Cardiac septum (tissue), 1 donor: Measurements from ENCODE around the gene KPNA1. TPM values are rescaled to one million over a fixed set of nuclear protein-coding genes. Genes with fewer than 3 reads are reported as not detected.

Experiments
- DNase-seq: peaks from one replicate; pipeline ENCODE4 v3.0.0-alpha.2; 2020; ENCODE audit warnings: low spot score
- intact Hi-C: fragments of 100-400 bp; cut with DNase I; formaldehyde crosslinking; loops from one replicate; pipeline ENCODE4 v1.14.0; 2022
- long read RNA-seq: library from polyadenylated mRNA; unstranded; transcript quantifications from one replicate; pipeline ENCODE4 v2.0.0, GENCODE V29; 2021
- total RNA-seq: library from RNA; stranded (reverse); fragmentation: NEBNext Ultra II Directional; extraction: Animal tissue kit (Norgen Biotek cat#: 25700); gene quantifications from one replicate; pipeline ENCODE4 v1.2.1, GENCODE V29; 2021
- donor health status: DM: no; HTN: no; CAD: no.

The KPNA1 gene
- 94.7 TPM for total RNA-seq
- long read RNA-seq, full-length matches to known transcripts, result 64 of 82 reads
- long read RNA-seq, partial matches to known transcripts, result 3 of 82 reads
- long read RNA-seq, other reads (novel, unspliced or antisense), result 15 of 82 reads

DNA sequence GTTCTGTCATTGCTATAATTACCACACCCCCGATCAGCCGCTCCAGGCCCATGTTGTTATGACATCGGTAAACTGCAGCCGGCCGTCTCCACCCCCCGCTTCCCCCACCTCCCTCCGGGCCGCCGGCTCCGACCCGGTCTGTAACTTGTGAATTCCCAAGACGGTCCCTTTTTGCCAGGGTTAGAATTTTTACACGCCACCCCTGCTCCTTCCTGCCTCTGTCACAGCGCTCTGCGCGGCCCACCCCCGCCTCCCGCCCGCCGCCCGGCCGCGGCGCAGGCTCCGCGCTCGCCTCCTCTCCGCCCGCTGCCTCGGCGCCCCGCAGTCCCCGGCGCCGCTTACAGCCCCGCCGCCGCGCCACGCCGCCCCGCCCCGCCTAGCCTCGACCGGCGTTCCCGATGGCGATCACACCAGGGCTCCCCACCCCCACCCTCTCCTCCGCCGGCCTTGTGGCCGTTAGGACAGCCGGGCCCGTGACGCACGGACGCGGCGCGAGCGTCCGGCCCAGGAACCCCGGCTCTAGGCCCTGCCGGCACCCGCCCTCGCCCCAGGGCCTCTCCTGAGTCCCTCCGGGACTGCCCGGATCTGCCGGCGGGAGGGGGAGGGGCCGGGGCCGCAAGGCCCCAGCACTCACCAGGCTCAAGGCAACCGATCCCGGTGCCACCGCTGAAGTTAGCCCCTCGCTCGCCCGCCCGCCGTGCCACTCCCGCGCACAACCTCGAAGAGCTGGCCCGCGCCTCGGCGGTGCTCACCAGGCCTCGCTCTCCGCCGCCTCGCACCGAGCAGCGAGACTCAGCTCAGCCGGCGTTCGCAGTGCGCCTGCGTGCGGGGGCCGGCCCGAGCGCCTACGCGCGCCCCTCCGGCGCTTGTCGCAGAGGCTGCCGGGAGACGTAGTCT, at the start of gene KPNA1:
KPNA1 (minus strand) TSS at position 817 of the 897 bp plus-strand sequence. CDS start 18,374 bp downstream, outside the sequence.
- peak; percentile 95 for DNase-seq
- intact Hi-C loops, result loop anchor here (2.0 kb wide), 2 partner anchors 50 to 98 kb away; partner anchors contain the start of genes DTX3L, PARP9 and WDR5B

DNA sequence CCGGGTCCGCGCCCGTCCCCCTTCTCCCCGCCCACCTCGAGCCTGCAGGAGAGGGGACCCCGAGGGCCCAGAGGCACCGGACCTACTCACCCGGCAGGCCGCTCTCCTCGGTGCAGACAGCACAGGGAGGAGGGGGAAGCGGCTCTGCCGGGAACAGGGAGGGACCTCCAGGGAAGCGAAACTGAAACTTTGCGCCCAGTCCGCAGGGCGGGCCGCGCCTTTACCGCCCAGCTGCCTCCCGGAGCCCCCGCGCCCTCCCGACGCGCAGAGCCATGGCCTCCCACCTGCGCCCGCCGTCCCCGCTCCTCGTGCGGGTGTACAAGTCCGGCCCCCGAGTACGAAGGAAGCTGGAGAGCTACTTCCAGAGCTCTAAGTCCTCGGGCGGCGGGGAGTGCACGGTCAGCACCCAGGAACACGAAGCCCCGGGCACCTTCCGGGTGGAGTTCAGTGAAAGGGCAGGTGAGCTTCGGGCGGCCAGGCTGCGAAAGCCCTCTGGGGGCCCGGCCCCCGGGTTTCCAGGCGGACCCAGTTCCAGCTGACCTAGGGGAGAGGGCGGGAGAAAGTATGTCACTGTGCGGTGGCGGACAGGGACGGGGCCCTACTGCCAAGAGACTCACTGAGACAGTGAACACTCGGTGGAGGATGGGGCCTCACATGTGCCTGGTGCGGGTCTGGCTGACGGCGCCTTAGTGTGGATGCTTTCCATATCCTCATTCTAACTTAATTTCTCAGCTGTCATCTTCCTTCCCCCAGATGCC, 49.6 kb upstream of the KPNA1 start, which contains the start of the genes DTX3L and PARP9:
DTX3L (plus strand) TSS at position 184 of the 758 bp plus-strand sequence; CDS start at position 273, 89 bp downstream.
PARP9 (minus strand) TSS at position 146 of the 758 bp plus-strand sequence. CDS start 4,680 bp downstream, outside the sequence.
- DNase-seq, result peak; percentile 96
- intact Hi-C loops, result loop anchor here (1.0 to 10.0 kb wide), 4 partner anchors 50 to 230 kb away; partner anchors contain the start of genes HSPBAP1, KPNA1, SLC49A4 and WDR5B

DNA sequence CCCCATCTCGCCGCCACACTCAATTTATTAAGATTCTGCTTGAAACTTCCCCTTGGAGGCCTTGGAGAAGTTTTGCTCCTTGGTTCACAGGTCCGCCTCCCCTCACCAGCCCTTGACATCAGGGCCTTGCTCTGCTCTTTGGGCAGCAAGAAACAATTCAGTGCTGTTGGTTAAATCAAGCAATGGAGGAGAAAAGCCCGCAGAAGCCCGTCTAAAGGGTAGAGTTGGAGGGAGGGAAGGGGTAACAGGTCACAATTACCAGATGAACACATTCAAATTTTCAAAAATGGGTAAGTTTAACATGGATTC, 48.9 kb upstream of the KPNA1 start:
- intact Hi-C loops, result loop anchor here (1.0 to 10.0 kb wide), 4 partner anchors 49 to 231 kb away; partner anchors contain the start of genes HSPBAP1, KPNA1, SLC49A4 and WDR5B
- DNase-seq, result no peak

- intact Hi-C loops, result loop anchor here (10.0 kb wide), 1 partner anchor 232 kb away; the partner anchor contains the start of genes HSPBAP1 and SLC49A4
- DNase-seq, result no peak
These were observed 48.4 kb upstream of the KPNA1 start for GRCh38 chr3:122562923-122563716.

DNA sequence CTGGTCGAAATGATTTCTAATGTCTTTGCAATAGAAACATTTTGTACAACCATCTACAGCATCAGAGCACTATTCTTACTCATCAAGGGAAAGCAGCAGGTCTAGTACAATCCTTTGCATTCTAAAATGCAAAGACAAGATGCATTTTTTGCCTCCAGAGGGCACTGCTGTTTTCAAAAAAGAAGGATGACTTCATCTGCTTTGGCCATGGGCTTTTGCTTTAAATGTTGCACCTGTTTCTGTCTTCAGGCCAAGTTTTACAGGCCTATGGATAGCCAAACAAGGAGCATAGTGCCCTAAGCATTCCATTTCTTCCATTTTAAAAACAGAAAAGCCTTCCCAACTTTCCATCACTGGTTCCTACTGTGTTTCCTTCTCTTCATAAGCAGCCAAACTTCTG, 45.9 kb upstream of the KPNA1 start:
- intact Hi-C loops, result loop anchor here (1.0 to 10.0 kb wide), 2 partner anchors 119 to 234 kb away; partner anchors contain the start of genes HSPBAP1 and SLC49A4
- DNase-seq, result no peak

- DNase-seq, result no peak
- intact Hi-C loops, result loop anchor here (1.0 to 10.0 kb wide), 2 partner anchors 119 to 235 kb away; partner anchors contain the start of genes HSPBAP1 and SLC49A4
These were observed 45.2 kb upstream of the KPNA1 start for GRCh38 chr3:122559906-122560305.

DNA sequence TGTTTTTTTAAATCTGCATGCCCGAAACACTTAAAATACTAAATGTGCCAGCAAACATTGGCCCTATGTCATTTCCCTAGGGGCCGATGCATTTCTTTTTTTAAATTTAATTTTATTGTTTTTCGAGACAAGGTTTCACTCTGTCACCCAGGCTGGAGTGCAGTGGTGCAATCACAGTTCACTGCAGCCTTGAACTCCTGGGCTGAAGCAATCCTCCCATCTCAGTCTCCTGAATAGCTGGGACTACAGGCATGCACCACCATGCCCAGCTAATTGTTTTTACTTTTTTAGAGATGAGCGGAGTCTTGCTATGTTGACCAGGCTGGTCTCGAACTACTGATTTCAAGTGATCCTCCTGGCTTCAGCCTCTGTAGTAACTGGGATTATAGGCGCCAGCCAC, 43.9 kb upstream of the KPNA1 start:
- intact Hi-C loops, result no loop called here
- DNase-seq, result no peak

GRCh38 chr3:122557356-122557755, 42.6 kb upstream of the KPNA1 start:
- DNase-seq, result no peak
- intact Hi-C loops, result no loop called here

DNA sequence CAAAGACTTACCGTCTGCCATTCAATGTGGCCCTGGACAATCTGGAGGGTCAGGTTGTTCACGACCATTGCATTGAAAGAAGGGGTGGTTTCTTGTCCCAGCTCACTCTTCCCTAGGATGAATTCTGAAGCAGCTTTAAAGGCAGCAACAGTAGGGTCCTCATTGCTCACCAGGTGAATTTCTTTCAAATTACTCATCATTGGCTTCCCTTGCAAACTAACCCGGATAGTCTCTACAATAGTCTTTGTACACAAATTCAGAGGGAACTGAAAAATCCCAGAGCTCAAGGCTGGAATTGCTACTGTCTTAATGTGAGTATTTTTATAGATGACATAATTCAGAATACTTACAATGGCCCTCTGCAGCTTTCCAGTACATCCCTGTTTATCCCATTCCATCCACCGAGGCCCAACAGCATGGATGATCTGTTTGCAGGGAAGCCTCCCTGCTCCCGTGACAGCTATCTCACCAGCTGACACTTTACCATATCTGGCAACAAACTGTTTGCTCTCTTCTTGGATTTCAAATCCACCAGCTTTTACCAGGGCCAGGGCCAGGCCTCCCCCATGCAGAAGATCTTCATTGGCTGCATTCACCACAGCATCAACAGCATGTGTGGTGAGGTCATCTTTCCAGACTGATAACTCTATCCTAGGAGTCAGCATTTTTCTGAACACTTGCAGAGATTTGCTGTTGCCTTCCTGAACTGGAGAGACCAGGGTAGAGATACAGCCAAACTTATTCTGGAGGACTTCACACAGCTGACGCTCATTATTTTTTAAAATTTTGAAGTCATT, 40.7 kb upstream of the KPNA1 start:
- intact Hi-C loops, result no loop called here
- no peak for DNase-seq

GRCh38 chr3:122553171-122553570, 38.4 kb upstream of the KPNA1 start:
- DNase-seq, result no peak
- intact Hi-C loops, result no loop called here

DNA sequence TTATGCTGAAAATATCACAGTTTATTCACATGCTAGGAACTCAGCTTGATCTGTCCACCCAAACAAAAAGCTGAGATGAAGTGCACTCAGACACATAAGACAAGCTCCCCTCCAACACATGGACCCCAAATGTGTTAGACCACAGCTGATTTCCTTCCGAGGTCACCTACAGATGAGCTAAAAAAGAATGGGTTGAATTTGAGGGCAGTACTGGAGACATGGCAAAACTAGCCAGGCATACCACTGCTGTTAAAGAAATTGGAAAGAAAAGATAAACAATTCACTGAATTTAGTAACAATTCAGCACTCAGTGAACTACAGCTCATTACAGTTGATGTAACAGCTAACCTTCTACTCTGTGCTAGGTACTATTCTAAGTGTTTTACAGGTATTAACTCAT, 33.9 kb upstream of the KPNA1 start:
- intact Hi-C loops, result no loop called here
- DNase-seq, result no peak

- DNase-seq, result no peak
- intact Hi-C loops, result no loop called here
These were observed 33.3 kb upstream of the KPNA1 start for GRCh38 chr3:122548076-122548475.

DNA sequence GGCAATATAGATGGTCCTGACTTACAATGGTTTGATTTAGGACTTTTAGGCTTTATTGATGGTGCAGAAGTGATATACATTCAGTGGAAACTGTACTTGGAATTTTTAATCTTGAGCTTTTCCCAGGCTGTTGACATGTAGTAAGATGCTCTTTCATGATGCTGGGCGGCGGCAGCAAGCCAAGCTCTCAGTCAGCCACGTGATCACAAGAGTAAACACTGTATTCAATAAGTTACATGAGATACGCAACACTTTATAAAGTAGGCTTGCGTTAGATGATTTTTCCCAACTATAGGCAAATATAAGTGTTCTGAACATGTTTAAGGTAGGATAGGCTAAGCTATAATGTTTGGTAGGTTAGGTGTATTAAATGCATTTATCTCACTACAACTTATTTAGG, 31.4 kb upstream of the KPNA1 start:
- intact Hi-C loops, result no loop called here
- DNase-seq, result no peak

- DNase-seq, result no peak
- intact Hi-C loops, result no loop called here
These were observed 24.3 kb upstream of the KPNA1 start for GRCh38 chr3:122538956-122539490.

DNA sequence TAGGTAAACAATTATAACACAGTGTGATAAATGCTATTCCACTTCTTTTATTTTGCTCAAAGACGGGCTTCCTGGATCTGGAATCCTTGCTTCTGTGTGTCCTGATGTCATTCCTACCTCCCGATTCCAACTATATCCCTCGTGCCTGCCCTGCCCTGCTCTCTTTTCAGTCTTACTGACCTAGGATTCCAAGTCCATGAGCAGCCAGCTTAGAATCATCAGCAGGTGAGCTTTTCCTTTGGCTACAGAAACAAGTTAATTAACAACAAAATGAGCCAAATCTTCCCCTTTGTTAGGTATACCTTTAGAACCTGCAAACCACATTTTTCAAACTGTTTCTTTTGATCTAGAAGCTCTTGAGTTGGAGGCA, 21.9 kb upstream of the KPNA1 start:
- DNase-seq, result no peak
- intact Hi-C loops, result no loop called here

DNA sequence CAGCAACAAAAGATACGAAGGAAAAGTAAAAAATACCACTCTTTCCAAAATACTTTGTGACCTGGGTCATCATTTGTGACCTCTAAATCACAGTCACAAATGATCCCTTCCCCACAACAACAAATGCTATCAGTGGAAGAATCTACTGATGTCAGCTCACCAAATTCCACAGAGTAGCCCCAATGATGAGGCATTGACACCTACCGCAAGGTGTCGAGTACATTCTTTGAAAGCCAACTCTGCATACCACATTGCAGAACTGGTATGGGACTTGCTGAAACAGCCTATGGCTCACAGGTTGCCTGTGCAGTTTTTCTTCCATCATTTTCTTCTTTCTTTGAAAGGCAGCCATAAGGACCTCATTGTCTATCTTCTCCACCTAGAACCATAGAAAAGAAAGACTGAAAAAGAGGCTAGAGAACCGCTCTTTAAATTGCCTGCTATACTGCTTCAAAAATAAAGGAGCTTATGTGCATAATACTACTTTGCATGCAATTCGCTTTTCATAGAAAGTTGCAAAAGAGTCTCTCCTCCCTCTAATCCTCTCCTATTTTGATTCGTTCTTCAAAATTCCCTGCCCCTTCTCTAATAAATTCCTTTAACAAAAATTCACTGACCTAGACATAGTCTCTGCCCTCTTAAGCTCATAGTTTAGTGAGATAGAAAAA, 21.4 kb upstream of the KPNA1 start:
- intact Hi-C loops, result no loop called here
- DNase-seq, result no peak

DNA sequence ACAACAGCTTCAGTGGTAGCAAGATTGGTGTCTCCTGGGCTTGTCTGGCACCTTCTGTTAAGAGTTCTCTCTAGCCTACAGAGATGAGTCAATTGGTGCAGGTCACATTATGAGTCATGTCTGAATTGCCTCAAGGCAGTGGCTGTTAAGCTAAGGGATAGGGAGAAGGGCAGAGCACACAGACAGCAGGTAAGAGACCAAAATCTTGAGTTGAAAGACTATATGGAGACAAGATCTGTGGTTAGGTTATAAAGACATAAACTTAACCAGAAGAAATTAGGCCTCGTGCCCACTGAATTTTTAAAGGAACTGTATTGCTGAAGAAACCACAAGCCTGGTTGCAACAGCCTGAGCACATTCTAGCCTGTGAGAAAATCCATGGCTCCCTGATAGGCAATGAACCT, 19.2 kb upstream of the KPNA1 start:
- no peak for DNase-seq
- intact Hi-C loops, result no loop called here
